NCI-H187 (cell line): ENCODE measurements around the gene MRPL54.

Experiments used
- DNase-seq, 2 experiments: peaks; one replicate each; lab custom pipeline; 2025; lab: John Stamatoyannopoulos, UW

Gene MRPL54

GRCh38 chr19:3769494-3769893 lies 7.0 kb downstream of the MRPL54 start:
- DNase-seq: no peak

GRCh38 chr19:3770136-3770999 lies 7.9 kb downstream of the MRPL54 start:
- no peak for DNase-seq

GRCh38 chr19:3771000-3771905 lies 8.8 kb downstream of the MRPL54 start:
- no peak for DNase-seq

- DNase-seq: no peak
These were observed 9.5 kb downstream of the MRPL54 start, which contains the start of gene RAX2 for GRCh38 chr19:3771906-3772455. Gene RAX2 (minus strand): TSS chr19:3772228. CDS start chr19:3771742, 486 bp downstream.

GRCh38 chr19:3773814-3774515 lies 11.5 kb downstream of the MRPL54 start:
- DNase-seq: no peak

GRCh38 chr19:3774621-3775373 lies 12.3 kb downstream of the MRPL54 start:
- no peak for DNase-seq

- DNase-seq: no peak
These were observed 12.9 kb downstream of the MRPL54 start for GRCh38 chr19:3775374-3775711.

GRCh38 chr19:3775831-3776230 lies 13.3 kb downstream of the MRPL54 start:
- DNase-seq: no peak

GRCh38 chr19:3776479-3777040 lies 14.1 kb downstream of the MRPL54 start:
- no peak for DNase-seq

GRCh38 chr19:3778104-3778867 lies 15.8 kb downstream of the MRPL54 start:
- DNase-seq: no peak

- no peak for DNase-seq
These were observed 16.6 kb downstream of the MRPL54 start for GRCh38 chr19:3778899-3779723.

GRCh38 chr19:3780786-3781304 lies 18.4 kb downstream of the MRPL54 start:
- DNase-seq: no peak

- no peak for DNase-seq
These were observed 19.1 kb downstream of the MRPL54 start for GRCh38 chr19:3781603-3782002.

GRCh38 chr19:3782330-3782729 lies 19.8 kb downstream of the MRPL54 start:
- DNase-seq: no peak

GRCh38 chr19:3782903-3783302 lies 20.4 kb downstream of the MRPL54 start:
- no peak for DNase-seq

GRCh38 chr19:3783660-3784584 lies 21.4 kb downstream of the MRPL54 start:
- no peak for DNase-seq

- DNase-seq: no peak
These were observed 22.3 kb downstream of the MRPL54 start for GRCh38 chr19:3784607-3785450.
